ENCODE data around the gene RPL38. TPM values are rescaled to one million over a fixed set of nuclear protein-coding genes. Genes with fewer than 3 reads are reported as not detected.

Gene RPL38
- total and polyA plus RNA-seq, 2 of the 4 experiments (the other 2 are of a cell fraction): 111 to 527 TPM

- Histone ChIP-seq H3K4me2 (ENCODE audit: low read depth, low read length) (no peak overlapping the region), H3K4me1 (ENCODE audit: control insufficient read depth, insufficient read depth, low read length) (peaks cover 13% of the 10 kb centered on the region), H2BK20ac (ENCODE audit: low read depth, low read length) (no peak overlapping the region), H4K91ac (ENCODE audit: insufficient read depth, low read depth, low read length) (no peak overlapping the region), H2AK9ac (replicated peaks; ENCODE audit: low read depth, low read length, poor library complexity) (peak overlapping the region; percentile 33), H2BK120ac (ENCODE audit: low read depth, low read length) (no peak overlapping the region), H3K4me3 (ENCODE audit: insufficient read depth, low read depth, low read length) (no peak overlapping the region), H3K36me3 (ENCODE audit: control insufficient read depth, insufficient read depth, low read length) (peaks cover 30% of the 10 kb centered on the region), H3K23ac (ENCODE audit: low read depth, low read length) (no peak overlapping the region), H4K8ac (ENCODE audit: low read depth in 2 of 2, low read length in 2 of 2) (no peak overlapping the region), H4K20me1 (ENCODE audit: insufficient read depth, low read length) (peaks cover 58% of the 10 kb centered on the region), H2AFZ (replicated peaks; ENCODE audit: low read length, poor library complexity) (no peak overlapping the region), H2AK5ac (ENCODE audit: low read depth, low read length) (no peak overlapping the region), H3K18ac (ENCODE audit: low read depth, low read length) (no peak overlapping the region), H3K27me3 (ENCODE audit: control insufficient read depth, insufficient read depth, low read length) (no peaks in the 10 kb centered on the region; the same call in 1 of the 2 replicates), H4K5ac (ENCODE audit: low read depth, low read length) (no peak overlapping the region), H3K14ac (replicated peaks; ENCODE audit: low read depth, low read length) (no peak overlapping the region), H3K27ac (ENCODE audit: insufficient read depth, low read length) (no peak overlapping the region), H3K4ac (ENCODE audit: low read depth, low read length) (no peak overlapping the region), H3K79me1 (ENCODE audit: low read depth in 1 of 2, low read length in 2 of 2) (peaks cover 15 to 32% of the 10 kb centered on the region in 2 experiments), H2BK15ac (ENCODE audit: low read depth, low read length) (no peak overlapping the region), H3K9me1 (ENCODE audit: insufficient read depth, low read length) (no peaks in the 10 kb centered on the region), H3K9ac (ENCODE audit: low read depth, low read length) (no peak overlapping the region), H2BK5ac (ENCODE audit: low read depth, low read length, poor library complexity, severe bottlenecking) (no peak overlapping the region), H3K9me3 (ENCODE audit: control insufficient read depth, insufficient read depth, low read length) (no peaks in the 10 kb centered on the region), H3K56ac (ENCODE audit: extremely low read depth, insufficient read depth, low read length) (no peak overlapping the region)
- ATAC-seq (ENCODE audit: low read depth) (peak; percentile 21; the same call in 1 of the 2 replicates), DNase-seq (peak; percentile 58)
- TF ChIP-seq MAFK (IDR thresholded peaks at IDR 0.05; ENCODE audit: low read depth, low read length) (no peak), MAZ (IDR thresholded peaks at IDR 0.05; ENCODE audit: borderline replicate concordance, low read depth, low read length) (peak; percentile 57; the same call in 1 of the 2 replicates), NFE2L2 (IDR thresholded peaks at IDR 0.05; ENCODE audit: low read depth, low read length) (no peak), ELK1 (IDR thresholded peaks at IDR 0.05; ENCODE audit: borderline replicate concordance, low read depth, low read length) (no peak), USF2 (IDR thresholded peaks at IDR 0.05; ENCODE audit: low read depth, low read length) (no peak), SMC3 (IDR thresholded peaks at IDR 0.05; ENCODE audit: low read depth, low read length) (peak; percentile 43; the same call in 1 of the 2 replicates), POLR2A (IDR thresholded peaks at IDR 0.05; ENCODE audit: low read depth, low read length) (peak; percentile 39), CEBPB (IDR thresholded peaks at IDR 0.05; ENCODE audit: low read depth, low read length) (no peak), MXI1 (IDR thresholded peaks at IDR 0.05; ENCODE audit: borderline replicate concordance, low read depth, low read length) (peak; percentile 17; the same call in 1 of the 2 replicates), CTCF (conservative IDR thresholded peaks at IDR 0.05; ENCODE audit: low read depth, low read length) (peak; percentile 92), RAD21 (IDR thresholded peaks at IDR 0.05; ENCODE audit: low read length) (peak; percentile 60), RCOR1 (IDR thresholded peaks at IDR 0.05; ENCODE audit: insufficient replicate concordance, low read length) (no peak)
- WGBS, 2 experiments (ENCODE audit: extremely low coverage in 2 of 2, insufficient read length in 1 of 2): 52% methylated on average over 6 of the region's 18 CpGs; no CpG with 5 or more reads in 1 of the 2 experiments
- ChIA-PET CTCF (no interaction called here), POLR2A (ENCODE audit: unreplicated experiment) (no interaction called here)
- dilution Hi-C loops (cut with HindIII; ENCODE audit: low sequenced_read_pairs, unreplicated experiment) (no loop called here), intact Hi-C loops (cut with micrococcal nuclease) (loop anchor here (1.0 kb wide), 1 partner anchor 247 kb away; no protein-coding TSS in a partner anchor), in situ Hi-C loops (cut with MboI; ENCODE audit: low sequenced_read_pairs) (loop anchor here (25.0 kb wide), 1 partner anchor 652 kb away; the partner anchor contains the start of genes FDXR and GRIN2C)
- BruUV-seq (replicated peaks): no TSS peak
These were observed 7.0 kb downstream of the RPL38 start for GRCh38 chr17:74210191-74211140.
